ENCODE measurements around the gene ERG28. TPM values are rescaled to one million over a fixed set of nuclear protein-coding genes. Genes with fewer than 3 reads are reported as not detected.

The ERG28 gene
- polyA plus RNA-seq, 1 experiment: 23.7 TPM

GRCh38 chr14:75610834-75611233 is 49.8 kb downstream of the ERG28 start:
- Histone ChIP-seq H3K4me3 (ENCODE audit: low read depth, low read length) (no peak overlapping the region), H3K36me3 (ENCODE audit: control insufficient read depth, insufficient read depth, low read length) (no peaks in the 10 kb centered on the region), H3K27me3 (ENCODE audit: control insufficient read depth, insufficient read depth, low read length) (peaks cover 11% of the 10 kb centered on the region)
- DNase-seq (ENCODE audit: low read depth): no peak
- POLR2A ChIA-PET: no interaction called here
- no peak for TF ChIP-seq CTCF (IDR thresholded peaks at IDR 0.05; ENCODE audit: insufficient read depth, low read depth, low read length)
- CTCF ChIA-PET: interaction anchor here (0.7 to 2.8 kb wide), 4 partner anchors 10 to 43 kb away, joined by 3 to 15 read pairs (median 6); no protein-coding TSS in a partner anchor

- TF ChIP-seq CTCF (IDR thresholded peaks at IDR 0.05; ENCODE audit: insufficient read depth, low read depth, low read length): no peak
- no peak overlapping the region for H3K4me3 ChIP-seq (ENCODE audit: low read depth, low read length)
- H3K27me3 ChIP-seq (ENCODE audit: control insufficient read depth, insufficient read depth, low read length): peaks cover 11% of the 10 kb centered on the region
- POLR2A ChIA-PET: no interaction called here
- no peaks in the 10 kb centered on the region for H3K36me3 ChIP-seq (ENCODE audit: control insufficient read depth, insufficient read depth, low read length)
- DNase-seq (ENCODE audit: low read depth): no peak
- CTCF ChIA-PET: interaction anchor here (1.1 to 2.8 kb wide), 2 partner anchors 11 to 44 kb away, joined by 4 to 15 read pairs; no protein-coding TSS in a partner anchor
Measured at GRCh38 chr14:75609606-75610475, 50.8 kb downstream of the ERG28 start.

- Histone ChIP-seq H3K36me3 (ENCODE audit: control insufficient read depth, insufficient read depth, low read length) (no peaks in the 10 kb centered on the region), H3K27me3 (ENCODE audit: control insufficient read depth, insufficient read depth, low read length) (peaks cover 11% of the 10 kb centered on the region), H3K4me3 (ENCODE audit: low read depth, low read length) (no peak overlapping the region)
- TF ChIP-seq CTCF (IDR thresholded peaks at IDR 0.05; ENCODE audit: insufficient read depth, low read depth, low read length): no peak
- POLR2A ChIA-PET: no interaction called here
- DNase-seq (ENCODE audit: low read depth): no peak
- CTCF ChIA-PET: interaction anchor here (0.7 kb wide), 1 partner anchor 16 kb away, joined by 3 read pairs; no protein-coding TSS in a partner anchor
Measured at GRCh38 chr14:75609116-75609515, 51.6 kb downstream of the ERG28 start.

- Histone ChIP-seq H3K27me3 (ENCODE audit: control insufficient read depth, insufficient read depth, low read length) (peaks cover 13% of the 10 kb centered on the region), H3K36me3 (ENCODE audit: control insufficient read depth, insufficient read depth, low read length) (no peaks in the 10 kb centered on the region), H3K4me3 (ENCODE audit: low read depth, low read length) (no peak overlapping the region)
- ChIA-PET POLR2A (no interaction called here), CTCF (interaction anchor here (0.7 kb wide), 1 partner anchor 18 kb away, joined by 3 read pairs; no protein-coding TSS in a partner anchor)
- DNase-seq (ENCODE audit: low read depth): no peak
- no peak for TF ChIP-seq CTCF (IDR thresholded peaks at IDR 0.05; ENCODE audit: insufficient read depth, low read depth, low read length)
Measured at GRCh38 chr14:75607842-75608640, 52.6 kb downstream of the ERG28 start.

GRCh38 chr14:75607044-75607443 is 53.6 kb downstream of the ERG28 start:
- DNase-seq (ENCODE audit: low read depth): no peak
- ChIA-PET POLR2A (no interaction called here), CTCF (interaction anchor here (0.8 to 1.3 kb wide), 2 partner anchors 11 to 47 kb away, joined by 4 read pairs; no protein-coding TSS in a partner anchor)
- Histone ChIP-seq H3K36me3 (ENCODE audit: control insufficient read depth, insufficient read depth, low read length) (no peaks in the 10 kb centered on the region), H3K27me3 (ENCODE audit: control insufficient read depth, insufficient read depth, low read length) (peaks cover 13% of the 10 kb centered on the region), H3K4me3 (ENCODE audit: low read depth, low read length) (no peak overlapping the region)
- TF ChIP-seq CTCF (IDR thresholded peaks at IDR 0.05; ENCODE audit: insufficient read depth, low read depth, low read length): no peak
